HCT116 (cell line): ENCODE results near the gene OR13C4.

Experiments
- CTCF ChIP-seq, 3 experiments: fragments of 200-600 bp in 1 of 3; sonication (generic) in 1 of 3; IDR thresholded peaks in 2 of 3; conservative IDR thresholded peaks in 1 of 3; 2 replicates each; pipeline ENCODE4 v1.5.1; 2012 to 2017; ENCODE audit warnings: low read depth in 2 of 3, low read length in 2 of 3, antibody characterized with exemption in 1 of 3, borderline replicate concordance in 1 of 3, control low read depth in 1 of 3, mild to moderate bottlenecking in 1 of 3, mixed read lengths in 1 of 3, mixed run types in 1 of 3, moderate library complexity in 1 of 3; ENCODE audit not compliant: insufficient read depth in 1 of 3
- EZH2 ChIP-seq: fragments of 200-600 bp; sonication (generic); IDR thresholded peaks from 2 replicates; pipeline ENCODE4 v1.6.1; 2017; ENCODE audit warnings: antibody characterized with exemption, mixed run types
- EZH2phosphoT487 ChIP-seq: fragments of 200-600 bp; IDR thresholded peaks from 2 replicates; pipeline ENCODE4 v1.6.1; 2018; ENCODE audit warnings: antibody characterized with exemption, borderline replicate concordance
- FOSL1 ChIP-seq: IDR thresholded peaks from 2 replicates; pipeline ENCODE4 v1.6.1; 2012; ENCODE audit warnings: low read depth
- JUND ChIP-seq: IDR thresholded peaks from 2 replicates; pipeline ENCODE4 v1.6.1; 2012
- POLR2A ChIP-seq: IDR thresholded peaks from 2 replicates; pipeline ENCODE4 v1.7.0; 2011; ENCODE audit warnings: borderline replicate concordance; ENCODE audit not compliant: insufficient read depth, insufficient read length; ENCODE audit errors: extremely low read depth
- POLR2AphosphoS5 ChIP-seq: IDR thresholded peaks from 2 replicates; pipeline ENCODE4 v1.6.1; 2011; ENCODE audit warnings: mild to moderate bottlenecking, low read depth, low read length, moderate library complexity
- SP1 ChIP-seq: IDR thresholded peaks from 2 replicates; pipeline ENCODE4 v1.6.1; 2012; ENCODE audit warnings: low read depth
- SRF ChIP-seq: IDR thresholded peaks from 2 replicates; pipeline ENCODE4 v1.6.1; 2012; ENCODE audit warnings: low read depth
- TCF7L2 ChIP-seq: IDR thresholded peaks from 2 replicates; pipeline ENCODE4 v1.7.0; 2011; ENCODE audit warnings: borderline replicate concordance, inconsistent platforms; ENCODE audit not compliant: insufficient read depth, insufficient read length; ENCODE audit errors: extremely low read depth
- ZNF274 ChIP-seq: fragments of 200-500 bp; sonication (Bioruptor generic); IDR thresholded peaks from 2 replicates; pipeline ENCODE4 v1.6.1; 2014; ENCODE audit warnings: mild to moderate bottlenecking, low read depth, low read length, inconsistent platforms
- TF ChIP-seq, protein P1 (sequence below): IDR thresholded peaks from 2 replicates; pipeline ENCODE4 v1.6.1; 2012

GRCh38 chr9:104506565-104506964 lies 20.4 kb downstream of the OR13C4 start:
- TF ChIP-seq FOSL1 (no peak), CTCF (IDR thresholded peaks at IDR 0.05 in 2 of 3, conservative IDR thresholded peaks at IDR 0.05 in 1 of 3; ENCODE audit: borderline replicate concordance in 1 of 3, insufficient read depth in 1 of 3, low read depth in 2 of 3, low read length in 2 of 3) (no peak), JUND (no peak), ZNF274 (no peak), SP1 (no peak), SRF (no peak), EZH2 (no peak), POLR2A (no peak), POLR2AphosphoS5 (no peak), TCF7L2 (no peak), EZH2phosphoT487 (no peak)
- TF ChIP-seq, protein P1, sequence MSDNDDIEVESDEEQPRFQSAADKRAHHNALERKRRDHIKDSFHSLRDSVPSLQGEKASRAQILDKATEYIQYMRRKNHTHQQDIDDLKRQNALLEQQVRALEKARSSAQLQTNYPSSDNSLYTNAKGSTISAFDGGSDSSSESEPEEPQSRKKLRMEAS: no peak
